NCI-H446 (cell line): ENCODE measurements around the gene KCNQ1.

Experiments
- DNase-seq, 2 experiments: peaks; one replicate each; lab custom pipeline; 2025; lab: John Stamatoyannopoulos, UW

The KCNQ1 gene

GRCh38 chr11:2807025-2807681 lies 362.3 kb downstream of the KCNQ1 start:
- DNase-seq: no peak

GRCh38 chr11:2807801-2808241 lies 363.0 kb downstream of the KCNQ1 start:
- DNase-seq: no peak

- DNase-seq: no peak
Observed at GRCh38 chr11:2808850-2809846, 364.3 kb downstream of the KCNQ1 start.

- DNase-seq: no peak
Observed at GRCh38 chr11:2809854-2810253, 365.0 kb downstream of the KCNQ1 start.

GRCh38 chr11:2810411-2811205 lies 365.8 kb downstream of the KCNQ1 start:
- no peak for DNase-seq

- no peak for DNase-seq
Observed at GRCh38 chr11:2811206-2812091, 366.6 kb downstream of the KCNQ1 start.

GRCh38 chr11:2812371-2812991 lies 367.7 kb downstream of the KCNQ1 start:
- no peak for DNase-seq

GRCh38 chr11:2813141-2813908 lies 368.5 kb downstream of the KCNQ1 start:
- DNase-seq: no peak

GRCh38 chr11:2813968-2814367 lies 369.2 kb downstream of the KCNQ1 start:
- no peak for DNase-seq

GRCh38 chr11:2814751-2815150 lies 369.9 kb downstream of the KCNQ1 start:
- DNase-seq: no peak

GRCh38 chr11:2815762-2816496 lies 371.1 kb downstream of the KCNQ1 start:
- DNase-seq: no peak

- no peak for DNase-seq
Observed at GRCh38 chr11:2816523-2816922, 371.7 kb downstream of the KCNQ1 start.

GRCh38 chr11:2816941-2817421 lies 372.2 kb downstream of the KCNQ1 start:
- no peak for DNase-seq

GRCh38 chr11:2817431-2817830 lies 372.6 kb downstream of the KCNQ1 start:
- DNase-seq: no peak

GRCh38 chr11:2818021-2818420 lies 373.2 kb downstream of the KCNQ1 start:
- no peak for DNase-seq

GRCh38 chr11:2818503-2818902 lies 373.7 kb downstream of the KCNQ1 start:
- no peak for DNase-seq

GRCh38 chr11:2819316-2819715 lies 374.5 kb downstream of the KCNQ1 start:
- DNase-seq: no peak

GRCh38 chr11:2820976-2821375 lies 376.2 kb downstream of the KCNQ1 start:
- no peak for DNase-seq

- no peak for DNase-seq
Observed at GRCh38 chr11:2821891-2822290, 377.1 kb downstream of the KCNQ1 start.
